HG03575 (cell line): ENCODE measurements around the gene CHM.
"Not testable (repeated sequence)": the region's sequence is repeated elsewhere in the genome, so short reads cannot be mapped to it uniquely, and the experiment has no call there.

Source experiments
- ATAC-seq: cut with Tn5 transposase; IDR thresholded peaks from one replicate; pipeline ENCODE4 v1.9.1; 2021; ENCODE audit not compliant: unreplicated experiment, insufficient number of reproducible peaks, low FRiP score; ENCODE audit errors: extremely low read depth

Gene CHM

DNA sequence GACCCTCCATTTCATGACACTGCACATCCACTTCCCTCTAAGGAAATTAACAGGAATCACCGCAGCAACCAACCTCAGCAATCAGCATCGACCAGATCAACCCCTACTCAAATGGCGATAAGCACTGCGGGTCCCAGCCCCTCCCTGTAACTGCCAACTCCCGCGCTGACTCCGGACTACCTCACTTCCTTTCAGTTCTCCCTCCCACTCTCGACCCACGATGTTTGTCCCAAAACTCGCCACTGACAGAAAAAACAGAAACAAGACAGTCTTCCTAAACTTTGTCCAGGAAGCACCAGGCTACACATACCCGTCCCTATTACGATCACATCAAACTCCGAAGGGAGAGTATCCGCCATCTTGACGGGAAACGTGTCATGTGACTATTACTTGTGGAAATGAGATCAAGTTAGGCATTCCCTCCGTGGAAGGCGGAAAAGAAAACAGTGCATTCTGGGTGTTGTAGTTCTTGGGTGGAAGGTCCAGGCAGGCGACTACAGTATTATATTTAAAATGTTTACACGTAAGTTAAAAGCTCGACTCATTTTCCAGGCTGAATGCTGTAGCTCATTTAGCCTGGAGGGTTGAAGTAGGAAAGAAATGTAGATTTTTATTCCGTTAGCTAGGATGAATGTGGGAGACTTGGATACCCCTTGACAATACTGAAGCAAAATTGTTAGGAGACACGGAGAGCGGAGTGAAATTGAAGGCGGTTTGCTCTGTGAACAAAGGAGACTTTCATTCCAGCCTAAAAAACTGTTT, at the start of gene CHM:
CHM (minus strand) TSS at position 385 of the 762 bp plus-strand sequence; CDS start at position 359, 26 bp downstream.
- ATAC-seq, result peak; percentile 93

GRCh38 chrX:86078650-86079049, 31.3 kb upstream of the CHM start:
- no peak for ATAC-seq

DNA sequence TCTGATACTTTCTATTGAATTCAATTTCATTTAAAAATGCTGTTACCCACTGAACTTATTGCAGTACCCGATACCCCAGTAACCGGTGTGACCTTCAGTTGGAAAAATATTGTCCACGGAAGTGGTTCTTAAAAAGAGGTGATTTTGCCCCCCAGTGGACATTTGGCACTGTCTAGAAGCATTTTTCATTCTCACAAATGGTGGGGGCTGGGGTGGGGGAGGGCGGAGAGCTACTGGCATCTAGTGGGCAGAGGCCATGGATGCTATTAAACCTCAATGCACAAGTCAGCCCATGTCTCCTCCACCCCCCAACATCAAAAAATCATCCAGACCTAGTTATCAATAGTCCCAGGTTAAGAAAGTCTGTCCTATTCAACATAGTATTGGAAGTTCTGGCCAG, 19.6 kb upstream of the CHM start:
- no peak for ATAC-seq

GRCh38 chrX:86061407-86061806, 14.0 kb upstream of the CHM start:
- no peak for ATAC-seq

DNA sequence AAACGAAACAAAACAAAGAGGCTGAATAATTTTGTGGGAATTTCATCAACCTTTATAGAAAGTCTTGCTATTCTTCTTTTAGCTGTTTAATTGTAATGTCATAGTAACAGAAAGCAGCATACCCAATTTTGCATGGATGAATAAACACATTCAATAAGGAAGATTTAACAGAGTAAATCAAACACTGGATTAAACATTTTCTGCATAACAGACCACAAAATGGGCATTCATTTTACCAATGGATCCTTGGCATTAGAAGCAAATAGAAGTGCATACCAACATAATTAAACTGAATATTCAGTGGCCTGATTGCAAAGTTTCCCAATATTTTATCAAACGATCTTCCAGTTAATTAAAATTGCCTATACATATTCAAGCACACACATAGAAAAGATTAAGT, 4.4 kb upstream of the CHM start:
- ATAC-seq, result no peak

GRCh38 chrX:86047936-86048280, 550 bp upstream of the CHM start:
- no peak for ATAC-seq

GRCh38 chrX:86044216-86044615, 3.1 kb downstream of the CHM start:
- ATAC-seq, result no peak

DNA sequence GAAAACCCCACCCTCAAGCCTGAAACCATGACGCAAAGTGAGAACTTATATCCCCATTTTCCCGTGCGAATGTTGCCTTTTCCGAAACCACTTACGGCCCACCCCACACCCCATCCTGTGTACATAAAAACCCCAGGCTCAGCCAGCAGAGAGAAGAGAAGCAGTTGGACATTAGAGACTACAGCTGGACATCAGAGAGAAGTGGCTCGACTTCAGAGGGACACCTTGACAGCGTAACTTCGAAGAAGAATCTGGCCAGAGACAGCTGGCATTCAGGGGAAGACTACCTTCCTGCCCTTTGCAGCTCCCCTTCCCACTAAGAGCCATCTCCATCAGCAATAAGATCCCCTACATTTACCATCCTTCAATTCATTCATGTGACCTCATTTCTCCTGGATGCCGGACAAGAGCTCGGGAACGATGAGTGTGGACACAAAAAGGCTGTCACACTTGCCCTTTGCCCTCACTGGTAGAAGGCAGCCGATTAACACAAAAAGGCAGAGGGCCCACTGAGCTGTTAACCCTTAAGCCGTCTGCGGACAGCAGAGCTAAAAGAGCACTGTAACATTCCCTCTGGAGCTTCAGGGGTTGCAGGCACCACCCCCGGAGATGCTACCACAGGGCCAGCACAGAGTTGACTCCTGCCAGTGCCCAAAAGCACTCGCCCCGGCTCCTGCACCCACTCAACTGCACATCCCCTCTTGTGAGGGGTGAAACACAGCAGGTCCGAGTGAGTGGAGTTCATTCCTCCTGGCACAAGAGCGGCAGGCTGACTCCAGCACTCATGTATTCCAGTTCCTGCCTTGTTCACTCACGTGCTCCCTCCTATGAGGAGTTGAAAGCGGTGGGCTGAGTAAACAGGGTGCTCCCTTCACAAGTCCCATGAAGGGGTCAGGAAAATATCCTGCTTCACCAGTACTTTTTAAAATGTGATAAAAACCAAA, 7.5 kb downstream of the CHM start:
- no peak for ATAC-seq

DNA sequence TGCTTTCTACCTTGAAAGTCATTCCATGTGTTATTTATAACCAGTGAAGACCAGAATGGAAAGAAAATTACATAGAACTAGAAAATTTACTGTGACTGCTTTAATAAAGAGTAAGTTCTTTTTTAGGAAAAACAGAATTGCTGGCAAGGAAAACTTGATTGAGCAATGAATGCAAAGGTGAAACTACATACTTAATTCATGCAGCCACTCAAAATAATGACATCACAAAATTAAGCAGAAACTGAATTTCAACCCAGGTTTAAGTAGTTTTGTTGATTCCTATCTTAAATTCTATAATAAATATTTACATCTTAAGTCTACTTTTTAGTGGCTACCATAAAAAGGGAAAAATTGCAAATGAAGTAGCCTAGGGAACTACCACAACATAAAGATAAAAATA, 14.0 kb downstream of the CHM start:
- no peak for ATAC-seq

GRCh38 chrX:86028681-86029080, 18.7 kb downstream of the CHM start:
- no peak for ATAC-seq

GRCh38 chrX:86023811-86024210, 23.5 kb downstream of the CHM start:
- ATAC-seq, result no peak

DNA sequence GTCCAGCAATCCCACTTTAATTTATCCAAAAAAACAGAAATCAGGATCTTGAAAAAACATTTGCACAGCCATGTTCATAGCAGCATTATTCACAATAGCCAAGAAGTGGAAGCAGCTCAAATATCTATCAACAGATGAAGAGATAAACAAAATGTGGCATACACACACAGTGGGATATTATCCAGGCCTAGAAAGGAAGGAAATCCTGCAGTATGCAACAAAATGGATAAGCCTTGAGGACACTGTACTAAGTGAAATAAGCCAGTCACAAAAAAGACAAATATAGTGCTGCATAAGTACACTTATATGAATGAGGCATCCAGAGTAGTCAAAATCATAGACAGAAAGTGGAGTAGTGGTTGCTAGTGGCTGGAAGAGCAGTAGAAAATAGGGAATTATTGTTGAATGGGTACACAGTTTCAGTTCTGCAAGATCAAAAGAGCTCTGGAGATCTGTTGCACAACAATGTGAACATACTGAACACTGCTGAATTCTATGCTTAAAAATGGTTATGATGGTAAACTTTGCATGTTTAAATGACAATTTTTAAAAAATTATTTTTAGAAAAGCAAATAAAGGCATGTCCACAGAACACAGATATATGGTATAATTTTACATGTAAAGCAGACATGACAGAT, 25.6 kb downstream of the CHM start:
- ATAC-seq, result no peak

GRCh38 chrX:86016139-86016538, 31.2 kb downstream of the CHM start:
- no peak for ATAC-seq

DNA sequence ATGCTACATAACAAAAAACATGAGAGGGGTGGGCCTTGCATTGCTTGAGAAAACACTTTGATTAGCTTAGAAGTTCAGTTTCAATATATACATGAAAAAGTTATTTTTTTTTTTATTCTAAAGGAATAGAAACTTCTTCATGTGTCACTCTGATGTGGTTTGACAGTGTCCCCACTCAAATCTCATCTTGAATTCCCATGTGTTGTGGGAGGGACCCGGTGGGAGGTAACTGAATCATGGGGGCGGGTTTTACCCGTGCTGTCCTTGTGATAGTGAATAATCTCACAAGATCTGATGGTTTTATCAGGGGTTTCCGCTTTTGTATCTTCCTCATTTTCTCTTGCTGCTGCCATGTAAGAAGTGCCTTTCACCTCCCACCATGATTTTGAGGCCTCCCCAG, 32.4 kb downstream of the CHM start:
- ATAC-seq, result not testable (repeated sequence)

GRCh38 chrX:86014421-86014820, 32.9 kb downstream of the CHM start:
- ATAC-seq, result no peak

DNA sequence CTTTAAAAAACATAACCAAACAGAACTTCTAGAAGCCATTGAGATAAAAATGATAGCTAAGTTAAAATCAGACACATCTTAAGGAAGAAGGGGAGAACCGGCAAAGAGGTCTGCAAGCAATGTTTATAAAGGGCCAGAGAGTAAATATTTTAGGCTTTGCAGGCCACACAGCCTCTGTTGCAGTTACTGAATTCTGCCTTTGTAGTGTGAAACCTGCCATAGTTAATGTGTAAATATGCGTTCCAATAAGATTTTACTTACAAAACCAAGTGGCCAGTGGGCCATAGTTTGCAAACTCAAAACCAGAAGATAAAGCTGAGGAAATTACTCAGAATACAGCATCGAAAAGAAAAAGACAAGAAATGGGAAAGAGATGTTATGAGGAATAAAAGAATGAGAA, 33.6 kb downstream of the CHM start:
- ATAC-seq, result no peak

GRCh38 chrX:86012188-86012587, 35.2 kb downstream of the CHM start:
- ATAC-seq, result no peak

DNA sequence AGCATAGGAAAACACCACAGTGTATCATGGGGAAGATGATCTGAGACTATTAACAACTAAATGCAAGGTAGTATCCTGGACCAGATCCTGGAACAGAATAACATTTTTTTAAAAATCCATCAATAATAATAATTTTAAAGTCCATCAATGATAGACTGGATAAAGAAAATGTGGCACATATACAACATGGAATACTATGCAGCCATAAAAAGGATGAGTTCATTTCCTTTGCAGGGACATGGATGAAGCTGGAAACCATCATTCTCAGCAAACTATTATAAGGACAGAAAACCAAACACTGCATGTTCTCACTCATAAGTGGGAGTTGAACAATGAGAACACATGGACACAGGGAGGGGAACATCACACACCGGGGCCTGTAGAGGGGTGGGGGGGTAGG, 37.6 kb downstream of the CHM start:
- not testable (repeated sequence) for ATAC-seq

- ATAC-seq, result not testable (repeated sequence)
Observed at GRCh38 chrX:86007891-86008290, 39.5 kb downstream of the CHM start.
